Esophagus muscularis mucosa (tissue), 4 donors: ENCODE data around the gene PCDH9. TPM values are rescaled to one million over a fixed set of nuclear protein-coding genes. Genes with fewer than 3 reads are reported as not detected.

Experiments used
- DNase-seq: peaks from one replicate; pipeline ENCODE4 v3.0.0-alpha.2; 2017; ENCODE audit errors: extremely low spot score
- H3K27ac ChIP-seq, 4 donors: fragments of 200-600 bp; sonication (generic); replicated peaks in 1 of 4; 1 replicate in 3 of 4; 2 replicates in 1 of 4; pipeline ENCODE4 v1.5.1; 2016 to 2019; ENCODE audit warnings: mild to moderate bottlenecking in 1 of 4
- H3K27me3 ChIP-seq, 4 donors: fragments of 200-600 bp; sonication (generic); one replicate each; pipeline versions ENCODE4 v1.5.1 to v1.6.0; 2016 to 2019
- H3K36me3 ChIP-seq, 4 donors: fragments of 200-600 bp; sonication (generic); one replicate each; pipeline ENCODE4 v1.5.1; 2016 to 2019
- H3K4me1 ChIP-seq, 4 donors: fragments of 200-600 bp; sonication (generic); one replicate each; pipeline ENCODE4 v1.5.1; 2016 to 2019
- H3K4me3 ChIP-seq, 4 donors: fragments of 200-600 bp; sonication (generic); 1 replicate in 2 of 4; 2 replicates in 2 of 4; pipeline ENCODE4 v1.5.1; 2016 to 2019; ENCODE audit warnings: mild to moderate bottlenecking in 4 of 4, moderate library complexity in 1 of 4
- H3K9me3 ChIP-seq, 4 donors: fragments of 200-600 bp; sonication (generic); 1 replicate in 3 of 4; 2 replicates in 1 of 4; pipeline ENCODE4 v1.5.1; 2016 to 2019
- EP300 ChIP-seq: sonication (generic); formaldehyde crosslinking; IDR thresholded peaks from one replicate; pipeline ENCODE4 v1.6.1; 2017; ENCODE audit warnings: antibody characterized with exemption
- POLR2A ChIP-seq: fragments of 450-650 bp; IDR thresholded peaks from one replicate; pipeline ENCODE4 v1.6.1; 2017; ENCODE audit warnings: antibody characterized with exemption, moderate library complexity, mild to moderate bottlenecking, low read depth
- POLR2AphosphoS5 ChIP-seq, 2 donors: sonication (generic); formaldehyde crosslinking; IDR thresholded peaks; one replicate each; pipeline ENCODE4 v1.6.1; 2017; ENCODE audit warnings: antibody characterized with exemption in 2 of 2
- WGBS: methylation state at CpG from one replicate; pipeline ENCODE4 v1.1.5; 2018; 5-methylcytosine and 5-hydroxymethylcytosine counted together
- intact Hi-C: fragments of 100-400 bp; cut with DNase I; formaldehyde crosslinking; loops from one replicate; pipeline ENCODE4 v1.15.1; 2023
- total RNA-seq, 4 donors: library from RNA; depleted of rRNA; stranded (reverse); fragments of >200 nt; gene quantifications; one replicate each; pipeline versions ENCODE4 v1.1.0 to v1.2.1, GENCODE V29; 2016
- TF ChIP-seq, protein P1 (sequence below), 3 experiments: fragments of 200-600 bp in 2 of 3; fragments of 450-650 bp in 1 of 3; sonication (generic) in 2 of 3; IDR thresholded peaks; one replicate each; pipeline ENCODE4 v1.5.1; 2017 to 2019; ENCODE audit warnings: antibody characterized with exemption in 3 of 3, mild to moderate bottlenecking in 2 of 3, moderate library complexity in 1 of 3

Gene PCDH9
- total RNA-seq, 4 donors from 2014 or later = 33.8 to 81.8 (median 49.1) TPM

GRCh38 chr13:67084066-67084465, 146.1 kb downstream of the PCDH9 start:
- 100% methylated on average over 1 of the region's 1 CpG for WGBS

DNA sequence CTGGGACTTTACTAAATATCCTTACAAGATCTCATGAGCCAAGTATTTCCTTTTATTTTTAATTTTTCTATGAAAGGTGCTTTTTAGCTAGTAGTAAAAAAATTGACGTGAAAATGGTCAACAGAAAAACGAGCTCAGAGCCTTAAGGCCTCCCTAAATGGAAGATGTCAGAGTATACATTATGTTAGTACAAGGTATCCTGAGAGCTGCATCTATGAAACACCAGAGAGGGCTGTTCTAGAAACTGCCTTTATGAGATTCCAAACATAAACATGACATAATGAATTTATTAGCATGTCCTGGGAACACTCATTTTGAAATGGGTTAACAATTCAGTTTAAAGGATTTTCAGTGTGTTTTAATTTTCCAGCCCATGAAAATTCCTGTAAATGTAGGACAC, 146.6 kb downstream of the PCDH9 start:
- H3K36me3 ChIP-seq = no peaks in the 10 kb centered on the region
- no peaks in the 10 kb centered on the region for H3K9me3 ChIP-seq
- 74% methylated on average over 2 of the region's 2 CpGs for WGBS
- no peak overlapping the region for H3K27ac ChIP-seq
- peaks cover 8 to 33% (median 22%) of the 10 kb centered on the region in 4 donors for H3K4me1 ChIP-seq
- intact Hi-C loops = no loop called here
- DNase-seq = no peak
- TF ChIP-seq, protein P1, sequence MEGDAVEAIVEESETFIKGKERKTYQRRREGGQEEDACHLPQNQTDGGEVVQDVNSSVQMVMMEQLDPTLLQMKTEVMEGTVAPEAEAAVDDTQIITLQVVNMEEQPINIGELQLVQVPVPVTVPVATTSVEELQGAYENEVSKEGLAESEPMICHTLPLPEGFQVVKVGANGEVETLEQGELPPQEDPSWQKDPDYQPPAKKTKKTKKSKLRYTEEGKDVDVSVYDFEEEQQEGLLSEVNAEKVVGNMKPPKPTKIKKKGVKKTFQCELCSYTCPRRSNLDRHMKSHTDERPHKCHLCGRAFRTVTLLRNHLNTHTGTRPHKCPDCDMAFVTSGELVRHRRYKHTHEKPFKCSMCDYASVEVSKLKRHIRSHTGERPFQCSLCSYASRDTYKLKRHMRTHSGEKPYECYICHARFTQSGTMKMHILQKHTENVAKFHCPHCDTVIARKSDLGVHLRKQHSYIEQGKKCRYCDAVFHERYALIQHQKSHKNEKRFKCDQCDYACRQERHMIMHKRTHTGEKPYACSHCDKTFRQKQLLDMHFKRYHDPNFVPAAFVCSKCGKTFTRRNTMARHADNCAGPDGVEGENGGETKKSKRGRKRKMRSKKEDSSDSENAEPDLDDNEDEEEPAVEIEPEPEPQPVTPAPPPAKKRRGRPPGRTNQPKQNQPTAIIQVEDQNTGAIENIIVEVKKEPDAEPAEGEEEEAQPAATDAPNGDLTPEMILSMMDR (IDR thresholded peaks at IDR 0.05) = no peak
- TF ChIP-seq POLR2A = no peak
- TF ChIP-seq POLR2AphosphoS5 (IDR thresholded peaks at IDR 0.05) = no peak
- TF ChIP-seq EP300 = no peak
- H3K27me3 ChIP-seq = no peaks in the 10 kb centered on the region
- no peak overlapping the region for H3K4me3 ChIP-seq

More at GRCh38 chr13:67084066-67084465, 146.1 kb downstream of the PCDH9 start:
- no peaks in the 10 kb centered on the region for H3K36me3 ChIP-seq
- TF ChIP-seq POLR2AphosphoS5 (IDR thresholded peaks at IDR 0.05) (no peak), EP300 (no peak), POLR2A (no peak)
- TF ChIP-seq, protein P1 (IDR thresholded peaks at IDR 0.05) = no peak
- no peaks in the 10 kb centered on the region for H3K9me3 ChIP-seq
- peaks cover 8 to 33% (median 22%) of the 10 kb centered on the region in 4 donors for H3K4me1 ChIP-seq
- no peak overlapping the region for H3K27ac ChIP-seq
- H3K27me3 ChIP-seq = no peaks in the 10 kb centered on the region
- DNase-seq = no peak
- no peak overlapping the region for H3K4me3 ChIP-seq
- intact Hi-C loops = no loop called here

- no peaks in the 10 kb centered on the region for H3K9me3 ChIP-seq
- intact Hi-C loops = no loop called here
- peaks cover 1 to 11% (median 8%) of the 10 kb centered on the region in 4 donors for H3K4me1 ChIP-seq
- no peak overlapping the region for H3K27ac ChIP-seq
- TF ChIP-seq, protein P1 (IDR thresholded peaks at IDR 0.05) = no peak
- no peak for TF ChIP-seq EP300
- TF ChIP-seq POLR2A = no peak
- TF ChIP-seq POLR2AphosphoS5 (IDR thresholded peaks at IDR 0.05) = no peak
- H3K36me3 ChIP-seq = no peaks in the 10 kb centered on the region
- DNase-seq = no peak
- H3K4me3 ChIP-seq = no peak overlapping the region
- no peaks in the 10 kb centered on the region for H3K27me3 ChIP-seq
- WGBS = 86% methylated on average over 2 of the region's 2 CpGs
These were observed 149.8 kb downstream of the PCDH9 start for GRCh38 chr13:67080351-67080750.

GRCh38 chr13:67078062-67078461, 152.1 kb downstream of the PCDH9 start:
- Histone ChIP-seq H3K27ac (no peak overlapping the region), H3K36me3 (no peaks in the 10 kb centered on the region), H3K4me3 (no peak overlapping the region), H3K27me3 (no peaks in the 10 kb centered on the region), H3K9me3 (no peaks in the 10 kb centered on the region), H3K4me1 (peaks cover 0 to 4% (median 0%) of the 10 kb centered on the region in 4 donors)
- no peak for DNase-seq
- intact Hi-C loops = no loop called here
- no peak for TF ChIP-seq EP300
- TF ChIP-seq POLR2AphosphoS5 (IDR thresholded peaks at IDR 0.05) = no peak
- TF ChIP-seq, protein P1 (IDR thresholded peaks at IDR 0.05) = no peak
- no peak for TF ChIP-seq POLR2A
- WGBS = 91% methylated on average over 5 of the region's 5 CpGs

DNA sequence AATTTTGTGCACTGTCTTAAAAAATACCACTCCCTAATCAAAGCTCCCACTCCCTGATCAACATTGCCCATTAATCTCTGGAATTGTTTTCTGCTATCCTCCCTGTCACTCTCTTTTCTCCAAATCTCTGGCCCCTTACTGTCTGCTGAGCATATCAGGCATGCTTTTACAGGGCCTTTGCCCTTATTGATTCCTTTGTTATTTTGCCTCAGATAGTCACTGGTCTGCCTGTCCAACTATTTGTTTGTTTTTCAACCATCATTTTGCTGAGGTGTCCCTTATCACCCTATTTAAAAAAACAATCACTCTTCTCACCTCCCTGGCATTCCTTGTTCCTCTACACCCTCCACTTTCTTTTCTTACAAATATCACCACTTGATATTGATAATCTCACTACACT, 153.0 kb downstream of the PCDH9 start:
- Histone ChIP-seq H3K4me1 (peaks cover 0 to 4% (median 0%) of the 10 kb centered on the region in 4 donors), H3K4me3 (no peak overlapping the region), H3K27me3 (no peaks in the 10 kb centered on the region), H3K36me3 (no peaks in the 10 kb centered on the region), H3K27ac (no peak overlapping the region), H3K9me3 (no peaks in the 10 kb centered on the region)
- intact Hi-C loops = no loop called here
- TF ChIP-seq POLR2AphosphoS5 (IDR thresholded peaks at IDR 0.05) (no peak), EP300 (no peak), POLR2A (no peak)
- TF ChIP-seq, protein P1 (IDR thresholded peaks at IDR 0.05) = no peak
- no peak for DNase-seq
